ENCODE measurements around the gene TBCEL. TPM values are rescaled to one million over a fixed set of nuclear protein-coding genes. Genes with fewer than 3 reads are reported as not detected.

Gene TBCEL
- total RNA-seq, 1 experiment from 2014 or later = 23.2 TPM

DNA sequence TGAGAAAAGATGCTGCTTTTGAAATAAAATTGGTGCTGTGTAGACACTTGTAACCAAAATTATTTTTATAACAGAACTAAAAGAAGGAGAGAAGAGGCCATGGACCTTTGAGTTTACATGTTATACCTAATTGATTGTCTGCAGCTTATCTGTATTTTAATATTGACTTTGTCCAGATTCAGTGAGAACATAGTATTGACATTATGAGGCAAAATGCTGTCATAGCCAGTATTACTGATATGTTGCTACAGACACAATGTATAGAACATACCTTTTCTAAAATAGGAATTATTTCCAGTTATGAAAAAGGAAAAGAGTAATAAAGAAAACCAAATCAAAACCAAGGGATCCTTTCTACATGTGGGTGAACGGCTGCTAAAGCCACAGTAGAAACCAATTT is 65.7 kb downstream of the TBCEL start:
- H3K4me3 ChIP-seq (ENCODE audit: low read depth in 2 of 2, low read length in 2 of 2) = no peak overlapping the region
- CTCF ChIA-PET = no interaction called here
- intact Hi-C loops (cut with micrococcal nuclease; ENCODE audit: unreplicated experiment) (no loop called here), in situ Hi-C loops (cut with HindIII; ENCODE audit: low pct_unique_long_range_greater_than_20kb, low sequenced_read_pairs) (no loop called here)
- ATAC-seq = no peak
- DNase-seq (ENCODE audit: low read depth, low spot score) = no peak
- no peak overlapping the region for H3K27ac ChIP-seq (ENCODE audit: low read length)
- TF ChIP-seq, protein P1, sequence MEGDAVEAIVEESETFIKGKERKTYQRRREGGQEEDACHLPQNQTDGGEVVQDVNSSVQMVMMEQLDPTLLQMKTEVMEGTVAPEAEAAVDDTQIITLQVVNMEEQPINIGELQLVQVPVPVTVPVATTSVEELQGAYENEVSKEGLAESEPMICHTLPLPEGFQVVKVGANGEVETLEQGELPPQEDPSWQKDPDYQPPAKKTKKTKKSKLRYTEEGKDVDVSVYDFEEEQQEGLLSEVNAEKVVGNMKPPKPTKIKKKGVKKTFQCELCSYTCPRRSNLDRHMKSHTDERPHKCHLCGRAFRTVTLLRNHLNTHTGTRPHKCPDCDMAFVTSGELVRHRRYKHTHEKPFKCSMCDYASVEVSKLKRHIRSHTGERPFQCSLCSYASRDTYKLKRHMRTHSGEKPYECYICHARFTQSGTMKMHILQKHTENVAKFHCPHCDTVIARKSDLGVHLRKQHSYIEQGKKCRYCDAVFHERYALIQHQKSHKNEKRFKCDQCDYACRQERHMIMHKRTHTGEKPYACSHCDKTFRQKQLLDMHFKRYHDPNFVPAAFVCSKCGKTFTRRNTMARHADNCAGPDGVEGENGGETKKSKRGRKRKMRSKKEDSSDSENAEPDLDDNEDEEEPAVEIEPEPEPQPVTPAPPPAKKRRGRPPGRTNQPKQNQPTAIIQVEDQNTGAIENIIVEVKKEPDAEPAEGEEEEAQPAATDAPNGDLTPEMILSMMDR (IDR thresholded peaks at IDR 0.05) = no peak
- TF ChIP-seq TCF7L2 (IDR thresholded peaks at IDR 0.05; ENCODE audit: low read depth, low read length) (no peak), SIN3A (IDR thresholded peaks at IDR 0.05; ENCODE audit: borderline replicate concordance, insufficient read depth, low read depth, low read length) (no peak), POLR2AphosphoS5 (IDR thresholded peaks at IDR 0.05; ENCODE audit: low read depth, low read length) (no peak)
- TF ChIP-seq, protein P2, sequence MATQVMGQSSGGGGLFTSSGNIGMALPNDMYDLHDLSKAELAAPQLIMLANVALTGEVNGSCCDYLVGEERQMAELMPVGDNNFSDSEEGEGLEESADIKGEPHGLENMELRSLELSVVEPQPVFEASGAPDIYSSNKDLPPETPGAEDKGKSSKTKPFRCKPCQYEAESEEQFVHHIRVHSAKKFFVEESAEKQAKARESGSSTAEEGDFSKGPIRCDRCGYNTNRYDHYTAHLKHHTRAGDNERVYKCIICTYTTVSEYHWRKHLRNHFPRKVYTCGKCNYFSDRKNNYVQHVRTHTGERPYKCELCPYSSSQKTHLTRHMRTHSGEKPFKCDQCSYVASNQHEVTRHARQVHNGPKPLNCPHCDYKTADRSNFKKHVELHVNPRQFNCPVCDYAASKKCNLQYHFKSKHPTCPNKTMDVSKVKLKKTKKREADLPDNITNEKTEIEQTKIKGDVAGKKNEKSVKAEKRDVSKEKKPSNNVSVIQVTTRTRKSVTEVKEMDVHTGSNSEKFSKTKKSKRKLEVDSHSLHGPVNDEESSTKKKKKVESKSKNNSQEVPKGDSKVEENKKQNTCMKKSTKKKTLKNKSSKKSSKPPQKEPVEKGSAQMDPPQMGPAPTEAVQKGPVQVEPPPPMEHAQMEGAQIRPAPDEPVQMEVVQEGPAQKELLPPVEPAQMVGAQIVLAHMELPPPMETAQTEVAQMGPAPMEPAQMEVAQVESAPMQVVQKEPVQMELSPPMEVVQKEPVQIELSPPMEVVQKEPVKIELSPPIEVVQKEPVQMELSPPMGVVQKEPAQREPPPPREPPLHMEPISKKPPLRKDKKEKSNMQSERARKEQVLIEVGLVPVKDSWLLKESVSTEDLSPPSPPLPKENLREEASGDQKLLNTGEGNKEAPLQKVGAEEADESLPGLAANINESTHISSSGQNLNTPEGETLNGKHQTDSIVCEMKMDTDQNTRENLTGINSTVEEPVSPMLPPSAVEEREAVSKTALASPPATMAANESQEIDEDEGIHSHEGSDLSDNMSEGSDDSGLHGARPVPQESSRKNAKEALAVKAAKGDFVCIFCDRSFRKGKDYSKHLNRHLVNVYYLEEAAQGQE (IDR thresholded peaks at IDR 0.05; ENCODE audit: insufficient read depth in 1 of 2, low read depth in 2 of 2, low read length in 1 of 2) = no peak
- H3K4me1 ChIP-seq (ENCODE audit: control insufficient read depth, insufficient read depth, low read length) = no peaks in the 10 kb centered on the region
- H3K27me3 ChIP-seq (ENCODE audit: control insufficient read depth, insufficient read depth, low read length) = no peaks in the 10 kb centered on the region
- TSS peak; percentile 42 for BruUV-seq (replicated peaks)
- POLR2A ChIA-PET = no interaction called here
- H3K9me3 ChIP-seq (ENCODE audit: control insufficient read depth, insufficient read depth, low read depth, low read length) = no peaks in the 10 kb centered on the region
- no peaks in the 10 kb centered on the region for H3K36me3 ChIP-seq (ENCODE audit: control insufficient read depth, insufficient read depth, low read length)

- no peak overlapping the region for H3K4me3 ChIP-seq (ENCODE audit: low read depth in 2 of 2, low read length in 2 of 2)
- DNase-seq (ENCODE audit: low read depth, low spot score) = no peak
- no TSS peak for BruUV-seq (replicated peaks)
- no peak for ATAC-seq
- POLR2A ChIA-PET = no interaction called here
- intact Hi-C loops (cut with micrococcal nuclease; ENCODE audit: unreplicated experiment) = no loop called here
- no peaks in the 10 kb centered on the region for H3K36me3 ChIP-seq (ENCODE audit: control insufficient read depth, insufficient read depth, low read length)
- no peaks in the 10 kb centered on the region for H3K4me1 ChIP-seq (ENCODE audit: control insufficient read depth, insufficient read depth, low read length)
- TF ChIP-seq, protein P2 (IDR thresholded peaks at IDR 0.05; ENCODE audit: insufficient read depth in 1 of 2, low read depth in 2 of 2, low read length in 1 of 2) = no peak
- TF ChIP-seq TCF7L2 (IDR thresholded peaks at IDR 0.05; ENCODE audit: low read depth, low read length) (no peak), POLR2AphosphoS5 (IDR thresholded peaks at IDR 0.05; ENCODE audit: low read depth, low read length) (no peak), SIN3A (IDR thresholded peaks at IDR 0.05; ENCODE audit: borderline replicate concordance, insufficient read depth, low read depth, low read length) (no peak)
- TF ChIP-seq, protein P1 (IDR thresholded peaks at IDR 0.05) = no peak
- CTCF ChIA-PET = no interaction called here
- no peak overlapping the region for H3K27ac ChIP-seq (ENCODE audit: low read length)
- H3K27me3 ChIP-seq (ENCODE audit: control insufficient read depth, insufficient read depth, low read length) = no peaks in the 10 kb centered on the region
- H3K9me3 ChIP-seq (ENCODE audit: control insufficient read depth, insufficient read depth, low read depth, low read length) = no peaks in the 10 kb centered on the region
- in situ Hi-C loops (cut with HindIII; ENCODE audit: low pct_unique_long_range_greater_than_20kb, low sequenced_read_pairs) = no loop called here
Observed at GRCh38 chr11:121090145-121090721, 66.3 kb downstream of the TBCEL start.

All from Panc1 (cell line).